GM12801 (cell line): ENCODE results near the gene CYP4F3.

ENCODE experiments used
- CTCF ChIP-seq: IDR thresholded peaks from one replicate; pipeline ENCODE4 v1.5.1; 2011; ENCODE audit warnings: control low read depth; ENCODE audit not compliant: insufficient read length; ENCODE audit errors: extremely low read depth

CYP4F3 gene

DNA sequence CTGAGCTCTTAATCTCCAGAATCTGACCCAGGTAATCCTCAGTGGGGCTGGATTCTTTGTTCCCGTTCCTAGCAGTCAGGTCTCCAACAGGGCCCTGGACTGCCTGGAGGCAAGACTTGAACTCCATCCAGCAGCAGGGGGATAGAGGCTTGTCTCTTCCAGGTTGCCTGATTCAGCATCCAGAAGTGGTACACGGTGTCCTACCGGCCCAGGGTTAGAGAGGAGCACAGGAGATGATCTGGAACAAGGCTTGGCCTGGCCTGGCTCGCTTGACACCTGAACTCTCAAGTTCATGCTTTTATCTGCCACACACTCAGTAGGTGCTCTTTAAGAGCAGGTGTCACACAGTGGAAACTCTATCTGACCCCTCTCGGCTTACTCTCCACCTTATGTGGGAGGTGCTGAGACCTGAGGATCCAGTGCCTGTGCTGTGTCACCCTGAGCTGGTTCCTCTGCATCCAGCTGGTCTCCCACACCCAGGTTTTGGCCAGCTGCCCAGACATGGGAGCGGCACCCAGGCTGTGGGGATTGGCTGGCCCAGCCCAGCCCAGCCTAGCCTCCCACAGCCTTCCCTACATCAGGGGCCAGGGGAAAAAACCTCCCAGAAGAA lies at the start of gene CYP4F3:
CYP4F3 (plus strand) TSS at position 604 of the 610 bp plus-strand sequence. CDS start 519 bp downstream, outside the sequence.
- no peak for TF ChIP-seq CTCF

DNA sequence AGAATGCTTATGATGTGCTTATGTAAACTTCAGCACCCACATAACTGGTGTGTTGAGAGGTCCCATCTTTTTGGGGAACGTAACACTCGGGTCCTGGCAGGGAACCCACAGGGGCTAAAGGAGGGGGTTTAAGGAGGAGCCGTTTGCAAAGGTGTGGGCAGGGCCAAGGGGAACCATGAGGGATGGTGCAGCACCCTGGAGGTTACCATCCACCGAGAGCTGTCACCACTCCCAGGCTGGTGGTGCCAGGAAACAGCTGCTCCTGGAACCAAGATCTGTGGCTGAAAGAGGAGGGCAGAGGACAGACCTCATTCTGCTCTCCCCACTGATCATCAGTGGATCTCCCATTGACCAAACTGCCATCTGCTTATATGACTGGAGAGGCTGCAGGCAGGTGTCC lies 48.9 kb upstream of the CYP4F3 start:
- TF ChIP-seq CTCF: no peak

GRCh38 chr19:15595069-15595468 lies 45.6 kb upstream of the CYP4F3 start:
- no peak for TF ChIP-seq CTCF

- TF ChIP-seq CTCF: no peak
Observed at GRCh38 chr19:15609261-15609660, 31.4 kb upstream of the CYP4F3 start.

DNA sequence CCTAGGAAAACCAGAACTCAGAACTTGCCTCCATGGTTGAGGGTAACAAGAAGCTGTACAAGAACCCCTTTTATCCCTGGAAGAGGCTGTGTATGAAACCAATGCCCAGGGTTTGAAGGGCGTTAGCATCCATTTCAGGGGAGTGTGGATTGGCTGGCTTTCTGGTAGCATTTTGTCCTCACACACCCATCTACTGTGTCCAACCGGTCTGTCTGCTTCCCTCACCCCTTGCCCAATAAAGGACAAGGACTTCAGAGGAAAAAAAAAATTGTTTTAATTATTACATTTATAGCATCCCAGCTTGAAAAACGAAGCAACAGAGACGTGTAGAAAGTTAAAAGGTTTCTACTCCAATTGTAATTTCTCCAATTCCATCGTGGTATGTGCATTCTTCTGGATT lies 28.4 kb upstream of the CYP4F3 start:
- no peak for TF ChIP-seq CTCF

- no peak for TF ChIP-seq CTCF
Observed at GRCh38 chr19:15613338-15613737, 27.4 kb upstream of the CYP4F3 start.

GRCh38 chr19:15614507-15615379 lies 26.0 kb upstream of the CYP4F3 start, which contains the start of gene CYP4F8:
TSS of gene CYP4F8 (plus strand) at chr19:15615218. CDS start at chr19:15615617, 399 bp downstream.
- TF ChIP-seq CTCF: no peak
